IPS-NIHi7 (cell line): Measurements from ENCODE around the gene GBE1.

Source experiments
- DNase-seq: peaks from one replicate; pipeline ENCODE4 v3.0.0; 2012; ENCODE audit warnings: mixed read lengths; ENCODE audit errors: extremely low spot score

The GBE1 gene

DNA sequence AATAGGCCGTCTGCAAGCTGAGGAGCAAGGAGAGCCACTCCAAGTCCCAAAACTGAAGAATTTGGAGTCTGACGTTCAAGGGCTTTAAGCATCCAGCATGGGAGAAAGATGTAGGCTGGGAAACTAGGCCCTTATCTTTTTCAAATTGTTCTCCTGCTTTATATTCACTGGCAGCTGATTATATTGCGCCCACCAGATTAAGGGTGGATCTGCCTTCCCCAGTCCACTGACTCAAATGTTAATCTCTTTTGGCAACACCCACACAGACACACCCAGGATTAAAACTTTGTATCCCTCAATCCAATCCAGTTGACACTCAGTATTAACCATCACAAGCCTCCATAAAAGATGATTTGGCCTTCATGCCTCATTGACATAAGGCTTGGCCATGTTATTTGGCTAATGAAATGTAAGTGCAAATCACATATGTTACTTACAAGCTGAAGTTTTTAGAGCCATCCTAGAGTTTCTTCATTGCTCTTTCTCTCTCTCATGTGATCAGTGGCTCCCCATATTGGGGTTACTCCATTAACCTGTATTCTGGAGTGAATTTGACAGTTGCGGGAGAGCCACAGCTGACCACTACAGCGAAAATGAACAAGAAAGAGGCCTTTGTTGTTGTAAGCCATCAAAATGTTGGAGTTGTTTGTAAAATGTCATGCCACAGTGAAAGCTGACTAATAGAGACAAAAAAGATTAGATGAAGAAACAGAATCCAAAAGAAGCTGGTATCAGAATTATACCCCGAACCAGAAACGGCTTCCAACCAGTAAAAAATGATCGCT is 61.7 kb downstream of the GBE1 start:
- DNase-seq: no peak

DNA sequence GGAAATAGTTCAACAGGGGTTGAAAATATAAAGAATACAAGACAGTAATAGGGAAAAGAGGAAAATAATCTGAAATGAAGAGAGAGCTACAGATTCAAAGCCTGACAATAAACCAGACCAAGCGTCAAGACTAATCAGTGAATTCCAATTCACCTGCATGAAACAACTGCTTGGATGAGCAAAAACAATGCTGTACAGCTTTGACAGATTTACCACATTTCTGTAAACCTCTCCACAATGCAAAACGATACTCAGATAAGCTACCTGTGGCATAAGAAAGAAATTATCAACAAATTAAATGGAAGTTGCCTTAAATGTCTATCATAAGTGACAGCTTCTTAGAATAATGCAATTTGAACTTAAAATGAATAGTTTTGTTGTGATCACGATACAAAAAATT is 65.4 kb downstream of the GBE1 start:
- DNase-seq: no peak

DNA sequence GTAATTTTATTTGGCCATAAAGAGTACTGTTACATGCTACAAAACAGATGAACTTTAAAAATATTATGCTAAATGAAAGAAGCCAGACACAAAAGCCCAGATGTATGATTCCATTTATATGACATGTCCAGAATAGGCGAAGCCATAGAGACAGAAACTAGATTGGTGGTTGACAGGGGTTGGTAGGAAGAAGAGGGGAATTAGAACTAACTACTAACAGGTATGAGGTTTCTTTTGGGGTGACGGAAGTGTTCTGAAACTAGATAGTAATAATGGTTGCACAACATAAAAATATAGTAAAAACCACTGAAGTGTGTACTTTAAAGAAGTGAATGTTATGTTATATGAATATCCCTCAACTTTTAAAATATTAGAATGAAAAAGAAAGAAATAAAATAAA is 66.1 kb downstream of the GBE1 start:
- DNase-seq: no peak

DNA sequence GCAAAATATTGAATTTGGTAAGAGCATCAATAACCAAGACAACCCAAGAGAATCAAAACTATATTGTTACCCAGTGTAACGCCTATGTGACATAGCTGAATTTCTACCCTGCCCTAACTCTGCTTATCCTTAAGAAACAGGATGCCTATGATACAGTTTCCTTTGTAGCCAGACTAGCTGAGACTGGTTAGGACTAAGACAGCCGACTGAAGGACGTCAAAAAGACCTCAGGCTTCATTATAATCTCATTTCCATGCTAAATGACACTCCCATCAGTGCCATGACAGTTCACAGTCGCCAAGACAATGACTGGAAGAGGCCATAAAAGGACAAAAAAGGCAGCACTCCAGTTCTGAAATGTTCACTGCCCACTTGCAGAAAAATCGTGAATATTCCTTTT is 66.8 kb downstream of the GBE1 start:
- no peak for DNase-seq

DNA sequence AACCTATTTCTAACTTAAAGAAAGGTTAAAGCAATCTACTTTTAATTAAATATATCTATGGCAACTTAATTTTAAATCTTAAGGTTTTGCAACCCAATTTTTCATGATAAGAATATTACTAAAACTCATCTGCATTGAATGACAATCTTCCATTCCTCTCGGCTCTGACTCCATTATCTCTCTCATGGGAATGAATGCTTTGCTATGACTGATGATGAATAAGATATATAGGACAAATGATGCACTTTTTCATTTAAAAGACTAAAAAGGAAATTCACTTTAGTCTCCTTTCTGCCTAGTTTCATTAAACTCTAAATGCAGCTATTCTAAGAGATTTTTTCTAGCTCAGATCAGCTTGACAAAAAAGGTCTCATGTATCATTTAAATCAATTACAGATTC is 68.7 kb downstream of the GBE1 start:
- no peak for DNase-seq

DNA sequence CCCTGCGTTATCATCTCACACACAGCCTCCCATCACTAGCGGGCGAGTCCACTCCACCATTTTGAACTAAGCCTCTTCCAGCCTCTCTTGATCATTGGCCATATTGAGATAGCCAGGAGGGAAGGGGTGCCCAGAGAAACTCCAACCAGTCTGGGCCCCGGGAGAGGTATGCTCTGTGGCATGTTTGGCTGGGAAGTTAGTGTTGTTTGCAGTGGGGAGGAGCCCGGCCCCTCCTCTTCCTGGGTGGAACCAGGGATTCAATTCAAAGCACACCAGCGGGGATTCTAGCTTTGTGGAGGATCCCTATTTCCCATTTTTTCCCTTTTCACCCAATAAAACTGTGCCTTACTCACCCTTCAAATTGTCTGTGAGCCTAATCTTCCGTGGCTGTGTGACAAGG is 71.8 kb downstream of the GBE1 start:
- no peak for DNase-seq

DNA sequence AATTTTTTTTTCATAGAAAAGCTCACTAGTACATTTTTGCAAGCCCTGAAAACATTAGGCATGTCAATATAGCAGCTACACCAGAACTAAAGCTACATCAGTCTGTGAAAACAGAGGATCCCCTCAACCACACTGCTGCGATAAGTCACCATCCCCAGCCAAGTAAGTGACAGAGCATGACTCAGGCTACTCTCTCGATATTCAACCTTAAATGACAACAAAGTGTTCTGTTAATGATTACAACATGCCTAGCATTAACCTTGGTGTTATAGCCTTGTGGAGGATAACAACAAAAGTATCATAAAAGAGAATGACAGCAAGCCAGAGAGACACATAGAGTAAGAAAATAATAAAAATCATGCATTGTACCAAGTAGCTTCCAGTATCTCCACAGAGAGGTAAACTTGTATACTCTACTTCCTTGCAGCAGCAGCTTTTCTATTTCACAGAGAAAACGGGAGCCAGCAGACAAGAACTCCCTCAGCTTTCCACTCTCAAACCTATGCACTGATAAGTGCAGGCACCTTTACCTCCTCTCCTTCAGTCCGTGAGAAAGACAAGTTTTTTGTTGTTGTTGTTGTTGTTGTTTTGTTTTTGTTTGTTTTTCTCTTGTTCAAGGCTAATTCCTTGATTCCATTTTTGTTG is 76.6 kb downstream of the GBE1 start:
- no peak for DNase-seq

DNA sequence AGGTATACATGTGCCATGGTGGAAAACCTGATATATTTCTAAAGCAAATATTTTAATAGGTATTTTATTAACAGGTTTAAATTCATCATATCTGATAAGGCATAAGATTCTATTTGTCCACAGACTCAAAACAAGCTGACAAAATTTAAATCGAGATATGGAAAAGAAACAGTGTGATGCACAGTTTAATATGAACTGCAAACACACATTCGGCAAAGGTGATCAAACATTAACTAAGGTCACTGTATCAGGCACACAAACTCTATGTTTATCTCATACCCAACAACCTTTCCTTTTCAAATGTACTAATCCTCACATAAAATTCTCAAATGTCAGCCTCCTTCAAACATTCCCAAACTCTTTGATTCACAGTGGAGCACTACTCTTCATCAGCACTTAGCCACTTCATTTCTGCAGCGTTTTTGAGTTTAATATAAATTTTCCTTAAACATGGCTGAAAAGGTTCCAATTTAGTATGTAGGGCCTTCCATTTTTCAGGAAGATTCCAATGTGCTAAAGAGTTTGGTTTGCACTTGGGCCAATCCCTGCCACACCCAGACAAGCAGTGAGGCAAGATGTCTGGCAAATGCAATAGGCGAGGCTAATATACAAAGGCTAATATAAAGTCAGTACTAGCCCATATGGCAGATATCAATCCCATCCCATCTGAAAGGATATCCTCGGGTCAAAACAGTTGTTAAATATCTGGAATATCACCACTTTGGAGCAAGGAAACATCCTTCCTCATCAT is 84.6 kb downstream of the GBE1 start:
- no peak for DNase-seq

DNA sequence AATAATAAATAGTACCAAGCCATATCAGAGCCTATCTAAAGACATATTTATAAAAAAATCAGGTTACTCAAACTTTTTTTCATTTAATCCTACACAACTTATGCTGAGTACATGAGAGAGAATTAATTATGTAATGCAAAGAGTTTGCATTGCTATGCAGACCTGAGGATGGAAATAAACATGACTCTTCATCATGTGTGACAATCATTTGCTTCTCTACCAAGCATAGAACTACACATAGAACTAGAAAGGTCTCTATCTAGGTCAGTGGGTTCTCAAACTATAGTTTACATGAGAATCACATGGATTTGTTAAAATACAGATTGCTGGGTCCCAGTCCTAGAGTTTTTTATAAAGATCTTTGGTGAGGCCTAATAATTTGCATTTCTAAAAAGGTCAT is 86.8 kb downstream of the GBE1 start:
- DNase-seq: no peak

DNA sequence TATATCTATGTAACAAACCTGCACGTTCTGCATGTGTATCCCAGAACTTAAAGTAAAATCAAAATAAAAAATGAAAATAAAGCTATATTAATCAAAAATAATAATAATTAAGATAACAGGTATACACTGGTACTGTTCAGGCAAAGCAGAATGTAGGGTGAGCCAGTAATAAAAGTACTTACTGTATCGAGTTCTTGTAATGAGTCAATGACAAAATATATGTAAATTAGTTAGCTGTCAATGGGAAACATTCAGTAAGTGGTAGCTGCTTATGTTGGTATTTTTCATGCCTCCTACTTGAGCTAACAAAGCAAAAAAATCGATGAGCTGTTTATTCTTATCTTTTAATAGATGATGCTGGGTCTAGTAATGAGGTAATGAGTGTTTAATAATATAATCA is 93.2 kb downstream of the GBE1 start:
- no peak for DNase-seq

DNA sequence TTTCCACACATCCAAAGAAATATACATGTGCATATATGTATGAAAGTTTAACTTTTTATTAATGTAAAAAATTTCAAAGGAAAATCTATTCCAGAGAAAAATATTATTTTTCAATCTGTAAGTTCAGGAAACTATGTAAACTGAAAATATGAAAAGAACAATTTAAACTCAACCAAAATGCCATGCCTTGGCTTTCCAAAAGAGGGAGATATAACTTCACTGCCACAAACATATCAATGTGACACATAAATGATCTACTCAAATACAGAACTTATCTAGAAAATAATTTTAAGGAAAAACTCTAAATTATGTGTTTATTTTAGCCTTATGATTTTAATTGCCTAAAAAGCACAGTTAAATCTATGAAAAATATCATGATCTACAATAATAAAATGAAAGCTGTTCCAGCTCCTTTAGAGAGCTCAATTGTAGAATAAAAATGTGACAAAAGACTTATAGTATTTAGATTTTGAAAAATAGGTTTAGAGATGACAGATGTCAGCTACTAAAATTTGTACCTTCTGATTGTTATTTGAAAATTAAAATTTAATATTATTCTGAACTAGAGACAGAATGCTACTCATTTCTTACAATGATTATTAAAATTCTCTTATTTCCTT is 94.8 kb downstream of the GBE1 start:
- no peak for DNase-seq

DNA sequence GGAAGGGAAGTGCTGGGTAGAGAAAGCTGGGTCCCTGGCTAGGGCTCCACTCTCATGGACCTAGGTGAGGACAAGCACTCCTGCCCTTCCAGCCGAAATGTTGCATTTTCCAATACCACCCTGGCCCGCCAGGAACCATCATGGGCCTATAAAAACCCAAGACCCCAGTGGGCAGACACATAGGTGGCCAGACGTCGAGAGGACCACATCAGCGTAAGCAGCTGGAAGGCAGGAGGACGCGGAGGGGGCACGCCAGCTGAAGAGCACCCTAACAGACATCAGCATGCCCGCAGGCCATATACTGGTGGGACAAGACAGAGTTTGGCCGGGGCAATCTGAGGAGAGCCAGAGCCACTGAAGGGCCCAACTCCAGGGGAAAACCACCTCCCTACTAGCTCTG is 98.3 kb downstream of the GBE1 start:
- DNase-seq: no peak

DNA sequence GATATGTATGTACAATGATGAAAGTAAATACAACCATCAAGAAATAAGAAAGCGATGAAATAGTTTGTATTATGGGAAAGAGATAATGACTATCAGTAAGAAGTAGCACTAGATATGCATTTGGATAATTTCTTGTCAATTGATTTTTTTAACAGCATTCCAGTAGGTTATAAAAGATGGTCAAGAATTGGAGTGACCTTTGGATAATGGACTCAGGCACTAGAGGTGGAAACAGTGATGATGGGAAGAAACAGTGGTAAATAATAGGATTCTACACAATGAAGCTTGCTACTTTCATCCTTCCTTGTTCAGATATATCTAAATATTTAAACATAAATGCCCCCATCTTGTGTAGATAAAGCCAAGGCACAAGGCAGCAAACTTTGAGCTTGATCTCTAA is 101.4 kb downstream of the GBE1 start:
- no peak for DNase-seq

DNA sequence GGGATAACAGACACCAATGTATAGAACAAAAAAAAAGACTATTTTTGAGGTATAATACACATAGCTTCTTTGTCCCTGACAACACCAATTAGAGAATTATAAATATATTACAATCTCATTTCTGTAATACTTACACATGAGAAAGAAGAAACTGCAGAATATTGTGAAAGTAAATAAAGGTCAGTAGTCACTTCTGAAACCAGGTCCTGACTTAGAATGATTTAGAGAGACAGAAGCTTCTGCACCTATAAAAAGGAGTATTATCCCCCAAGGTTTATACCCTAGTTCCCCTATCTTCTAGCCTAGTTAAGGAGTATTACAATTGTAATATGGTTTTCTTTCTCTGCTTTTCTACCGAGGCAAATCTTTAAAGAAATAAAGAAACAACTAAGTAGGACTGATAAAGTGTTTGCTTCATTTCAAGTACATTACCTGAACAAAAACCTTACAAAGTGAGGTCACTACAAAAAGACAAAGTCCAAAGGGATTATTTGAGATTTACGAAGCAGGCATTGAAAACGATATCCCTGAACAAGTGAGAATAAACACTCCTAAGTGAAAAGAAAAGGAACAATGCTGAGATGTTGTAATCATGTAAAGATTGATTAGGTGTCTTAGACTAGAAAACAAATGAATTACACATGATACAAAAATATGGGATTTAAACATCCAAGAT is 103.0 kb downstream of the GBE1 start:
- no peak for DNase-seq

DNA sequence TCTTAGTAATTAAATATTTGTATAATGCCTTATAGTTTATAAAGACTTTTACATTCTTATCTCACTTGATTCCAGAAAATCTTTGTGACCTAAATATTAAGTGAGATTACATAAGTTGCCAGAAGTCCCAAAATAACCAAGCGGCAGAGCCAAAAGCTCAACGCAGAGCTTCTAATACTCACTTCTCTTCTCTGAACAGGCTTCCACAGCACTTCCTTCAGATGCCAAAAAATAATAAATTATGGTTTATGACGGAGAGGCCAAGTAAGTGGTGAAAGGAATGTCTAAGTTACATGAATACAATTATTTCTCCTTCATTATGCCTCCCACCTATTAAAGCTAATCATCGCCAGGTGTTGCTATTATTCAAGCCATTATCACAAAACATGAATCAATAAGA is 110.3 kb downstream of the GBE1 start:
- no peak for DNase-seq

DNA sequence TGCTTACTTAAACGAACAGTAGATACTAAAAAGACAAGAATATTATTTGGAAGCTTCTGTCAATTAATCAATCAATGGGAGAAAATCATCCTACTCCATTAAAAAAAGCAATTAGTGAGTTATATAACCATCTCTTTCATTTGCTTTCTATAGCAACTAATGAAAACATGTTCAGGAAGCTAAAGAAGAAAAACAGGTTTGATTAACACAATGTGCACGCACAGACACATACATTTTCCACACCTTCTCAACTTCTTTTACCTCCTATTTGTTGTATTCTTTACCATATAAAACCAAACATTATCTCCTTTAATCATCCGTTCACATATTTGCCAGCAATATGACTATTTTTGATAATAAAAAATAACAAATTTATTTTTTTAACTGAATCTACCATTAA is 111.3 kb downstream of the GBE1 start:
- no peak for DNase-seq

DNA sequence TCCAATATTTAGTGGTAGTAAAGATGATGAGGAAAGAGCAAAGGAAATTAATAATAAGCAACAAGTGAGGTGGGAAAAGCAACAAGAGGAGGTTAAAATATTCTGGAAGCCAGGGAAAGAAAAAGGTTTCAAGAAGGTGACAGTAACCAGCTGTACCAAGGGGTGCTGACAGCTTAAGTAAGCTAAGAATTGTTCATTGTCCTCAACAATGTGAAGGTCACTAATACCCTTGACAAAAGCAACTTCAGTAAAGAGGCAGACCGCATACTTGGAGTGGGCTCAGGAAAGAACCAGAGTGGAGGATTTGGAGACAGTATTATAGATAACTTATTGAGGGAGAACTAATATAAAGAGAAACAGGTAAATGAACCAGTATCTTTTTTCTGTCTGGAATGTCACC is 116.2 kb downstream of the GBE1 start:
- no peak for DNase-seq

DNA sequence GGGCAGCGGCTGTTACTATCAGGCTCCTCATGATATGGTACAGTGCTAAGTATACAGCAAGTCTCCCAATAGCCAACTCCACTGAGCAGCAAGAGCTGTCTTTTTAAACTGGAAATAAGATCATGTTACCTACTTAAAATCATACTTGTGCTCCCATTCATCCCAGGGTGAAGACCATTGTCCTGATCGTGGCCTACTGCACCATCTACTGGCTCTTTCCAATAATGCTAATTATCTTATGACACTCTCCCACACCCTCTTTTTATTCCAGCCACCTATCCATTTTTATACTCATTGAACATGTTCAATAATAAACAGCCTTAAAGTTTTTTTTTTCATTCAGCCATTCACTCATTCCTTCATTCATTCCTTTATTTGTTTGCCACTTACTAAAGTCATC is 117.7 kb downstream of the GBE1 start:
- peak; percentile 42 for DNase-seq

DNA sequence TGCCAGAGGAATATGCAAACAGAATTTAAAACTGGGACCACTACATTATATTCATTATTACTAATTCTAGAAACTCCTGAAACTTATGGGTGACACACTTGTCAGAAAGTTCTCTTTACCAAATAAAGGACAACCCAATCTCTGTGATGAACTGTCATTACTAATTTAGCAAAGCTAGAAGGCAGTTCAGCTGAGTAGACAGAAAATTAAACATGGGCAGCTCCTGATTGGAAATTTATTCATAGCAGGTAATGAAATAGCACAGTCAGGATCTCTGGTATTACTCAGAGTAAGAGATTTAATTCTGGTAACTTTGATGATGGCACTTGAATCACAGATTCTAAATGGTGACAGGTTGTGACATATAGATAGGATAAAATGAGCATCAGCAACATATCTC is 123.0 kb downstream of the GBE1 start:
- DNase-seq: no peak

DNA sequence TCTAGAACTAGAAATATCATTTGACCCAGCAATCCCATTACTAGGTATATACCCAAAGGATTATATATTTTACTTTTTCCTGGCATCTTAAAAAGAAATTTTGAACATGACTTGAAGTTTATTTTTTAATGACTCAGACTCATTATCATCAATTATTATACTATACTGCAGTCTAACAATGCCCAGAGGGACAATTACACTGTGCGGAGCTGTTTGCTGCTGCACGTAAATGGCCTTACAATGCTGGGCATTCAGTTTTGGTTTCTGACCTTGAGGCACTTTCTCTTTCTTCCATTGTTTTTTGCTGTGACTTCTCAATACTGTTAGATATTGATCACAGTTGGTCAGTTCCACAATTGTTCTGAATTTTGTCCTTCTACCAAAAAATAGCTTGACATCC is 128.8 kb downstream of the GBE1 start:
- no peak for DNase-seq

DNA sequence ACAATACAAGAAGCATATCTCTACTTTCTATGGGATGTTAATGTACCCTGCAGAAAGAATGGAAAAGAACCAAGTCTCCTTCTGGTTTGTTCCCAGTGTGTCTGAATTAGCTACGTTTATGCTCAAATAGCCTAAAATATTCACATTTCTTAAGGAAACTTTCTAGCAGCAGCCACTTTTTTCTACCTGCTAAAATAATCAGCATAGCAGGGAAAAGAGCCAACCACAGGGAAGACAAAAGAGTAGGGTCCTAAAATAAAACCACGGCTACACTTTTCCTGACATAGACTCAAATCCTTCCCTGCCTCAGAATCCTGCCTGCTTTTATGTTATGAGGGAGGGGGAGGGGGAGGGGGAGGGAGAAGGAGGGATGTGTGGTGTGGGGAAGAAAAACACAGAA is 136.7 kb downstream of the GBE1 start:
- DNase-seq: no peak

DNA sequence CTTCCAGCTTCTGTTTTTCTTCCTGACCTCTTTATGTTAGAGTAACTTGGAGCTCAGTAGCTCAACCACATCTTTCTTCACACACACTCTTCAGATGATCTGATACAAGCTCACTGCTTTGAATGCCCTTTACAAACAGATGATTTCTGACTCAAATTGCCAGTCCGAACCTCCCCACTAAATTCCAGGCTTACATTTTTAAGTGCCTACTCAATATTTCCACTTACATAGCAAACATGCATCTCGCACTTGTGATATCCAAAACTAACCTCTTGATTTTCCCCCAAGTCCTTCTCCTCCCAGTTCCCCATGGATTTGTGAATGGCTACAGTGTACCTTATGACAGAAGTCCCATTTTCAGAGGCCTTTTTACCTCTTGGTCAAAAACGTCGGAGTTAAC is 139.1 kb downstream of the GBE1 start:
- no peak for DNase-seq
